ENCODE data around the gene TAF3. TPM values are rescaled to one million over a fixed set of nuclear protein-coding genes. Genes with fewer than 3 reads are reported as not detected.

TAF3 gene
- total and polyA plus RNA-seq, 2 experiments from 2014 or later = 4.1 to 6.4 TPM

- H3K36me3 ChIP-seq (replicated peaks; ENCODE audit: insufficient read depth, low read depth) = no peaks in the 10 kb centered on the region
- no peak overlapping the region for H3K27ac ChIP-seq
- no peak overlapping the region for H2AFZ ChIP-seq
- 95% methylated on average over 4 of the region's 4 CpGs for WGBS (ENCODE audit: low lambda C conversion rate, missing lambda C conversion rate)
- no peak overlapping the region for H3K4me3 ChIP-seq
- TF ChIP-seq EZH2 (IDR thresholded peaks at IDR 0.05; ENCODE audit: borderline replicate concordance) (no peak), CTCF (IDR thresholded peaks at IDR 0.05; ENCODE audit: poor library complexity) (no peak), EZH2phosphoT487 (IDR thresholded peaks at IDR 0.05; ENCODE audit: low read depth, severe bottlenecking, unreplicated experiment) (no peak)
- no peak overlapping the region for H3K4me2 ChIP-seq
- no peaks in the 10 kb centered on the region for H3K27me3 ChIP-seq
- H3K9me2 ChIP-seq (replicated peaks; ENCODE audit: insufficient read depth) = no peaks in the 10 kb centered on the region
- H3K4me1 ChIP-seq (ENCODE audit: insufficient read depth) = no peaks in the 10 kb centered on the region
- DNase-seq (ENCODE audit: low spot score) = no peak
- H3K79me2 ChIP-seq = peaks cover 21% of the 10 kb centered on the region
- peaks cover 2% of the 10 kb centered on the region for H4K20me1 ChIP-seq (ENCODE audit: insufficient read depth, poor library complexity, severe bottlenecking)
- no peaks in the 10 kb centered on the region for H3K9me3 ChIP-seq (ENCODE audit: low read depth)
Measured at GRCh38 chr10:7802606-7803005, 15.7 kb upstream of the TAF3 start.

- Histone ChIP-seq H3K36me3 (replicated peaks; ENCODE audit: insufficient read depth, low read depth) (no peaks in the 10 kb centered on the region), H3K27ac (no peak overlapping the region), H3K27me3 (no peaks in the 10 kb centered on the region), H4K20me1 (ENCODE audit: insufficient read depth, poor library complexity, severe bottlenecking) (no peaks in the 10 kb centered on the region), H3K4me3 (no peak overlapping the region), H3K4me2 (no peak overlapping the region), H3K9me2 (replicated peaks; ENCODE audit: insufficient read depth) (no peaks in the 10 kb centered on the region), H3K4me1 (ENCODE audit: insufficient read depth) (no peaks in the 10 kb centered on the region), H2AFZ (no peak overlapping the region), H3K79me2 (peaks cover 9% of the 10 kb centered on the region), H3K9me3 (ENCODE audit: low read depth) (no peaks in the 10 kb centered on the region)
- 97% methylated on average over 6 of the region's 6 CpGs for WGBS (ENCODE audit: low lambda C conversion rate, missing lambda C conversion rate)
- TF ChIP-seq EZH2phosphoT487 (IDR thresholded peaks at IDR 0.05; ENCODE audit: low read depth, severe bottlenecking, unreplicated experiment) (no peak), CTCF (IDR thresholded peaks at IDR 0.05; ENCODE audit: poor library complexity) (no peak), EZH2 (IDR thresholded peaks at IDR 0.05; ENCODE audit: borderline replicate concordance) (no peak)
- no peak for DNase-seq (ENCODE audit: low spot score)
Measured at GRCh38 chr10:7804216-7804615, 14.1 kb upstream of the TAF3 start.

- H3K36me3 ChIP-seq (replicated peaks; ENCODE audit: insufficient read depth, low read depth) = no peaks in the 10 kb centered on the region
- no peaks in the 10 kb centered on the region for H3K9me3 ChIP-seq (ENCODE audit: low read depth)
- no peak for DNase-seq (ENCODE audit: low spot score)
- no peak overlapping the region for H3K4me3 ChIP-seq
- no peaks in the 10 kb centered on the region for H3K27me3 ChIP-seq
- H3K4me1 ChIP-seq (ENCODE audit: insufficient read depth) = no peaks in the 10 kb centered on the region
- H3K9me2 ChIP-seq (replicated peaks; ENCODE audit: insufficient read depth) = no peaks in the 10 kb centered on the region
- peaks cover 5% of the 10 kb centered on the region for H3K79me2 ChIP-seq
- no peak overlapping the region for H2AFZ ChIP-seq
- TF ChIP-seq CTCF (IDR thresholded peaks at IDR 0.05; ENCODE audit: poor library complexity) (no peak), EZH2phosphoT487 (IDR thresholded peaks at IDR 0.05; ENCODE audit: low read depth, severe bottlenecking, unreplicated experiment) (no peak), EZH2 (IDR thresholded peaks at IDR 0.05; ENCODE audit: borderline replicate concordance) (no peak)
- H3K4me2 ChIP-seq = no peak overlapping the region
- H4K20me1 ChIP-seq (ENCODE audit: insufficient read depth, poor library complexity, severe bottlenecking) = no peaks in the 10 kb centered on the region
- WGBS (ENCODE audit: low lambda C conversion rate, missing lambda C conversion rate) = 45% methylated on average over 2 of the region's 2 CpGs
- no peak overlapping the region for H3K27ac ChIP-seq
Measured at GRCh38 chr10:7804741-7805140, 13.6 kb upstream of the TAF3 start.

All from hepatocyte (in vitro differentiated cells).